Measurements from ENCODE around the gene CNTROB.

DNA sequence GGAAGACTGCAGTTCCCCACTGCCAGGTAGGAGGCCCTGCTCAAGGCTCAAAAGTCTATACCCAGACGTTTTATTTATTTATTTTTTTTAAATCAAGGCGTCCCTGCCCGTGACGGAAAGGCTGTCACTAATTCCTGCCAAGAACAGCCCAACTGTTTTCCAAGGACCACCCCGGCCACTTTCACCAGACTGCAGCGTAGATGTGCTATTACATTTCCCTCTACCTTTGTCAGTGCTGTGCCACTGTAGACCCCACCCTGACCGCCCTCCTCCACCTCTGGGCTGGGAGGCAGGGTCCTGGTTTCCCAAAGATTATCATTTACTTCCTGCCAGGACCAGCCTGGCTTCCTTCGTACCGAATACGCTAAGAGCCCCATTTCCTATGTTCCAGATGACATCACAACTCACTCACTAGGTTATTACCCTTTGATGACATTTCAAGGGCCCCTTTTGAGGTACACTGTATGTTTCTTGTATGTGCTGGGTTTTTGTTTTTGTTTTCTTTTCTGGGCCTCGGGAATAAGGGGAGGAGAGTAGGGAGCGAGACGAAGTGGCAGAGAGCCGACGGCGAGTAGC, 9.6 kb upstream of the CNTROB start:
- TF ChIP-seq, protein P1, sequence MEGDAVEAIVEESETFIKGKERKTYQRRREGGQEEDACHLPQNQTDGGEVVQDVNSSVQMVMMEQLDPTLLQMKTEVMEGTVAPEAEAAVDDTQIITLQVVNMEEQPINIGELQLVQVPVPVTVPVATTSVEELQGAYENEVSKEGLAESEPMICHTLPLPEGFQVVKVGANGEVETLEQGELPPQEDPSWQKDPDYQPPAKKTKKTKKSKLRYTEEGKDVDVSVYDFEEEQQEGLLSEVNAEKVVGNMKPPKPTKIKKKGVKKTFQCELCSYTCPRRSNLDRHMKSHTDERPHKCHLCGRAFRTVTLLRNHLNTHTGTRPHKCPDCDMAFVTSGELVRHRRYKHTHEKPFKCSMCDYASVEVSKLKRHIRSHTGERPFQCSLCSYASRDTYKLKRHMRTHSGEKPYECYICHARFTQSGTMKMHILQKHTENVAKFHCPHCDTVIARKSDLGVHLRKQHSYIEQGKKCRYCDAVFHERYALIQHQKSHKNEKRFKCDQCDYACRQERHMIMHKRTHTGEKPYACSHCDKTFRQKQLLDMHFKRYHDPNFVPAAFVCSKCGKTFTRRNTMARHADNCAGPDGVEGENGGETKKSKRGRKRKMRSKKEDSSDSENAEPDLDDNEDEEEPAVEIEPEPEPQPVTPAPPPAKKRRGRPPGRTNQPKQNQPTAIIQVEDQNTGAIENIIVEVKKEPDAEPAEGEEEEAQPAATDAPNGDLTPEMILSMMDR (IDR thresholded peaks at IDR 0.05) = no peak
- TF ChIP-seq POLR2A (IDR thresholded peaks at IDR 0.05) = no peak
- no peak for TF ChIP-seq EP300 (IDR thresholded peaks at IDR 0.05)
